GM12874 (cell line): ENCODE data around the gene PASK.

Experiments
- TF ChIP-seq, protein P1 (sequence below): IDR thresholded peaks from 2 replicates; pipeline ENCODE4 v1.5.1; 2011; ENCODE audit warnings: low read depth, mild to moderate bottlenecking, control low read depth, low read length, moderate library complexity; ENCODE audit not compliant: insufficient read depth

Gene PASK

DNA sequence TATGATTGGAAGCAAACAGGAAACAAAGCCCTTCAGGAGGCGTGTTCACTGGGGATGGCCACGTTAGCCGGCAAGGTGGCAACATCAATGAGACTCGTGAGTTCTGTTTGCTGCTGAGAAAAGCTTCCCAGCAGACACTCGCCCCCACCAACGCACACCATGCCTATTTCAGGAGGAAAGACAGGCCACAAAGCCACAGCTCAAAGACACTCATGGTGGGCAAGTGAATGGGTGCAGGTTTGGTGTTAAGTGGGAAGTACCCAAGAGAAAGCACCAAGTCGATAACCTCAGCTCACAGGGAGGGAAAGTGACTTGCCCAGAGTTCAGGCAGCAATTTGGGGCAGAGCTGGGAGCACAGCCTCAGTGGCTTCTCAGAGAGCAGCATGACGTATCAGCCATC is 36.7 kb downstream of the PASK start:
- TF ChIP-seq, protein P1, sequence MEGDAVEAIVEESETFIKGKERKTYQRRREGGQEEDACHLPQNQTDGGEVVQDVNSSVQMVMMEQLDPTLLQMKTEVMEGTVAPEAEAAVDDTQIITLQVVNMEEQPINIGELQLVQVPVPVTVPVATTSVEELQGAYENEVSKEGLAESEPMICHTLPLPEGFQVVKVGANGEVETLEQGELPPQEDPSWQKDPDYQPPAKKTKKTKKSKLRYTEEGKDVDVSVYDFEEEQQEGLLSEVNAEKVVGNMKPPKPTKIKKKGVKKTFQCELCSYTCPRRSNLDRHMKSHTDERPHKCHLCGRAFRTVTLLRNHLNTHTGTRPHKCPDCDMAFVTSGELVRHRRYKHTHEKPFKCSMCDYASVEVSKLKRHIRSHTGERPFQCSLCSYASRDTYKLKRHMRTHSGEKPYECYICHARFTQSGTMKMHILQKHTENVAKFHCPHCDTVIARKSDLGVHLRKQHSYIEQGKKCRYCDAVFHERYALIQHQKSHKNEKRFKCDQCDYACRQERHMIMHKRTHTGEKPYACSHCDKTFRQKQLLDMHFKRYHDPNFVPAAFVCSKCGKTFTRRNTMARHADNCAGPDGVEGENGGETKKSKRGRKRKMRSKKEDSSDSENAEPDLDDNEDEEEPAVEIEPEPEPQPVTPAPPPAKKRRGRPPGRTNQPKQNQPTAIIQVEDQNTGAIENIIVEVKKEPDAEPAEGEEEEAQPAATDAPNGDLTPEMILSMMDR, result no peak

DNA sequence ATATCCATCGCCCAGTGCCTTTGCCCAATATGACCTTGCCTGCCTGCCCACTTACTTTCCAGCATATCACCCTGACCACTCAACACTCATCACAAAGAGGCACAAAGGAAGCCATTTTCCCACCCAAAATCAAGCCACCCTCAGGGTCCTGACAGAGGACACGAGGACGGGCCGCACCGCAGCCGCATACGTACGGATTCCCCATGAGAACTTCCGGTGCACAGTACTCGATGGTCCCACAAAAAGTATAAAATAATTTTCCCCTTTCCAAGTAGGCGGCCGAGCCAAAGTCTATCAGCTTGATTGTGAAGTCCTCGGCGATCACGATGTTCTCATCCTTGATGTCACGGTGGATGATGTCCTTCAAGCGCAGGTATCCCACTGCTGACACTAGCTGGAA is 37.2 kb downstream of the PASK start:
- TF ChIP-seq, protein P1, result no peak

DNA sequence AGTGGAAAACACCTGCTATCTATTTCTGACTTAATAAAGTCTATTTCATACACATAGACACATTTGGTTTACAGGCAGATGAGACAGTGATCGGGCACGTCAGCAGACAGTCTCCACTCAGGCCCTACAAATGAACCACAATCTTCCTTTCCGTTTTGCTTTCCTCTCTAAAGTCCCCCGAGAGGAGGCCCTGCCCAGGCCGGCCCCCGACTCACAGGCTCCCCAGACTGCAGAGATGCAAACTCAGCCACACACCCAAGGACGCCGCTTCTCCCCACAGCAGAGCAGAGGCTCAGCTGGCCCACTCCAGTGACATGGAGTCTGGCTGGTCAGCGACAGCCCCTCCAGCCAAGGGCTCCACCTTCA is 37.8 kb downstream of the PASK start:
- TF ChIP-seq, protein P1, result no peak

DNA sequence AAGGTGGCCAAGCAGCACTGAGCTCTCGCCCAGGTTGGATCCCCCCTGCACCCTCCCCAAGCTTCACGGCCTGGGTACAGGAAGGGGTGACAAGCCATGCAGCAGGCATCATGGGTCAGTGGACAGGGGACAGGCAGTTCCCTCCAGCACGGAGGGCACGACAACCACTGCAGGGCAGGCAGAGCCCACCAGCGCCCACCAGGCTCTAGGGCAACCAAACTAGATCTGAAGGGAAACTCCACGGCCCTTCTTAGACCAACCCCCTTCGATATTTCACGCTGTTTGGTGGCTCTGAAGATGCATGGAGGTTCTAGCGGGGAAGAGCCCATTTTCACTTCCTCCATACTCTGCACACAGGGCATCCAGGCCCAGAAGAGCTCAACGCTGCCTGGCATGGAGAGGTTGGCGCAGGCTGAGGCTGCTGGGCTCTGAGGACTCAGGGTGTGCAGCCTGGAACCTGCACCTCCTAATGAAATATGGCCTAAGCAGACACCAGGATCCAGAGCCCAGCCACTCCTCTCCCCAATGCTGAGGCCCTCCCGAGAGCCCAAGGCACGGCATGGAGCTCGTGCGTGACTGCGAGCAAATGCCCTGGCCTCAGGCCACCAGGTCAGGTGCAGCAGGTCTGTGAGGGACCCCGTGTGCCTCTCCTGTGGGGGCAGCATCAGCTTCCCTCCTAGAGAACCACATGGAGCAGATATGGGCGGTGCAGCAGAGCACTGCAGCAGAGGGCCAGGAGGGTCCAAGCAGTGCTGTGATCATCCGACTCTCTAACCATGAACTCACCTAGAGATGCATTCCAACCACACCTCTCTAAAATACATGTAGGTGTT is 38.4 kb downstream of the PASK start:
- TF ChIP-seq, protein P1, result no peak

DNA sequence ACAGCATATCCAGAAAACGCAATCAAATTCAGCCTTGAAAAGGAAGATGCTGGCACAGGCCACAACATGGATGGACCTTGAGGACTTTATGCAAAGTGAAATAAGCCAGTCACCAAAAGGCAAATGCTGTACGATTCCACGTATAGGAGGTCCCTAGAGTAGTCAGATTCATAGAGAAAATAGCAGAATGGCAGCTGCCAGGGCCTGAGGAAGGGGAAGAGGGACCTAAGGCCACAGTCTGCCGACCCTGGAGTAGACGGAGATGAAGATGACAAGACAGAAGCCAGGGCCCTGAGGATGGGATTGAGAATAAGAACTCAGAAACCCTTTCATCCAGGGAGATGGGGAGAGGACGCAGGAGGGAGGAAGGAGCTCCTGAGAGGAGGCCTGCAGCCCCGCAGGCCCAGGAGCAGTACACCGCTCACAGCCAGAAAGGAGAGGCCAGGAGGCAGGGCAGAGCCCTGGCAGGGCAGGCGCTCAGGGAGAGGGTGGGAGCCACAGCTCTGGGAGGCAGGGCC is 39.1 kb downstream of the PASK start:
- TF ChIP-seq, protein P1, result no peak

DNA sequence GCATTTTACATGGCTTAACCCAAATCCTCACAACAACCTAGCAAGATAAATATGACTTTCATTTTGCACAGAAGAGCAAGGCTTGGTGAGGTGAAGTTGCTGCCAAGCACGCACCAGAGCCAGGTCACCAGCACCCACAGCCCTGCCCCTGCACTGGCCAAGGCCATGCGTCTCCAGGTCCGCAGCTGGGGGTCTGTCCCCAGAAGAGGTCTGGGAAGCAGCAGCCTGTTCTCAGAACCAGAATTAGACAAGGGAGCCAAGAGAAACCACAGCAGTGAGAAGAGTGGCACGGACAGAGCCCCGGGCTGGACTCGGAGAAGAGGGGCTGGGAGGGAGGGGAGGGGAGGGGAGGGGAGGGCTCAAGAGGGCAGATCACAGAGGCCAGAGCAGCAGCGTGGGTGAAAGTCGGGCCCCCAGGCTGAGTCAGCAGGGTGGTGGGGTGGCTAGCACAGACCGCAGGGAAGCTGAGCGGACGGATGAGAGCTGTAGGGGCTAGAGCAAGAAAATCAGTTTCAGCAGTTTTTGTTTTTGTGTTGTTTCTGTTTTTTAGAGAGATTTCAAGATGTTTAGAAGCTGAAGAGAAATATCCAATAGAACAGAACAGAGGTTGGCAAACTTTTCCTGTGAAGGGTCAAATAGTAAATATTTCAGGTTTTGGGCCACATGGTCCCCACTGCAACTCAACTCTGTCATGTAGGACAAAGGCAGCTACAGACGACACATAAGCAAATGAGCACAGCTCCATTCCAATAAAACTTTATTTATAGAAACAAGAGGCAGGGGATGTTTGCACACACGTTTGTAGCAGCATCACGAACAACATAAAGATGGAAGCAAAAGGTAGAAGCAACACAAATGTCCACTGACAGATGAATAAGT is 39.8 kb downstream of the PASK start:
- TF ChIP-seq, protein P1, result no peak
